PC-9 (cell line): ENCODE measurements around the gene HGF.

Experiments used
- CTCF ChIP-seq: fragments of 200-600 bp; sonication (generic); conservative IDR thresholded peaks from 2 replicates; pipeline ENCODE4 v1.6.1; 2017; ENCODE audit warnings: mixed run types, antibody characterized with exemption, mild to moderate bottlenecking, moderate library complexity
- EZH2 ChIP-seq: fragments of 200-600 bp; sonication (generic); IDR thresholded peaks from 2 replicates; pipeline ENCODE4 v1.8.0; 2017; ENCODE audit warnings: antibody characterized with exemption, low read depth

GRCh38 chr7:81789406-81790119 is 19.7 kb upstream of the HGF start:
- no peak for TF ChIP-seq CTCF
- TF ChIP-seq EZH2, result no peak
